Right atrium auricular region (tissue), 2 donors: ENCODE data around the gene CACNA2D1. TPM values are rescaled to one million over a fixed set of nuclear protein-coding genes. Genes with fewer than 3 reads are reported as not detected.
A peak's percentile ranks its signal among the peaks of the same experiment; 100 is the strongest.

Experiments used
- DNase-seq: peaks from one replicate; pipeline ENCODE4 v3.0.0-alpha.2; 2019; ENCODE audit warnings: low spot score
- H3K27ac ChIP-seq, 2 donors: fragments of 200-600 bp; sonication (generic); 1 replicate in 1 of 2; 2 replicates in 1 of 2; pipeline ENCODE4 v1.5.1; 2016 to 2019
- H3K27me3 ChIP-seq, 2 donors: fragments of 200-600 bp; sonication (generic); one replicate each; pipeline versions ENCODE4 v1.5.1 to v1.6.0; 2017 to 2019
- H3K36me3 ChIP-seq: fragments of 200-600 bp; sonication (generic); one replicate; pipeline ENCODE4 v1.5.1; 2016
- H3K4me1 ChIP-seq, 2 donors: fragments of 200-600 bp; sonication (generic); one replicate each; pipeline versions ENCODE4 v1.5.1 to v1.6.0; 2017 to 2019
- H3K4me3 ChIP-seq, 2 donors: fragments of 200-600 bp; sonication (generic); 1 replicate in 1 of 2; 2 replicates in 1 of 2; pipeline ENCODE4 v1.5.1; 2017 to 2019; ENCODE audit warnings: mild to moderate bottlenecking in 1 of 2, moderate library complexity in 1 of 2
- H3K9me3 ChIP-seq, 2 donors: fragments of 200-600 bp; sonication (generic); one replicate each; pipeline ENCODE4 v1.5.1; 2019
- total RNA-seq, 2 donors: library from RNA; depleted of rRNA; stranded (reverse); fragments of >200 nt; gene quantifications; one replicate each; pipeline ENCODE4 v1.1.0, GENCODE V29; 2016
- TF ChIP-seq, protein P1 (sequence below), 2 donors: fragments of 200-600 bp; sonication (generic); IDR thresholded peaks; one replicate each; pipeline ENCODE4 v1.5.1; 2019; ENCODE audit warnings: antibody characterized with exemption in 2 of 2

CACNA2D1 gene
- total RNA-seq, 2 donors from 2014 or later, result 31.5 to 54.5 TPM

DNA sequence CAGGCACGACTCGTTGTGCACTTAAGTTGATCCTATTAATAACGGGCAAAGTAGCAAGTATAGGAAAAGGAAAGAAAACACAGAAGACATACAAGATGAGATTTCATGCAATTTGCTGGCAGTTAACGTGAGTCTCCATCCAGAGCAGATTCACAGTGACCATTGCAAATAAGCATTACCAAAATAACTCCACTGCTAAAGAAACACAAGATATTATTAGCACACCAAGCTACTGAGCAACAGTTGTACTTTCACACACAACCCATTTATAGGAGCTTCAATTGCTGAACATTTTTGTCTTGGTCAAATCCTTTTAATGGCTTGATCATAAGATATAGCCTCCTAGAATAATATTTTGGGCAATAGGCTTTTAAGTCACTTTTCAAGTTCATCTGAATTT is 486.1 kb downstream of the CACNA2D1 start:
- TF ChIP-seq, protein P1, sequence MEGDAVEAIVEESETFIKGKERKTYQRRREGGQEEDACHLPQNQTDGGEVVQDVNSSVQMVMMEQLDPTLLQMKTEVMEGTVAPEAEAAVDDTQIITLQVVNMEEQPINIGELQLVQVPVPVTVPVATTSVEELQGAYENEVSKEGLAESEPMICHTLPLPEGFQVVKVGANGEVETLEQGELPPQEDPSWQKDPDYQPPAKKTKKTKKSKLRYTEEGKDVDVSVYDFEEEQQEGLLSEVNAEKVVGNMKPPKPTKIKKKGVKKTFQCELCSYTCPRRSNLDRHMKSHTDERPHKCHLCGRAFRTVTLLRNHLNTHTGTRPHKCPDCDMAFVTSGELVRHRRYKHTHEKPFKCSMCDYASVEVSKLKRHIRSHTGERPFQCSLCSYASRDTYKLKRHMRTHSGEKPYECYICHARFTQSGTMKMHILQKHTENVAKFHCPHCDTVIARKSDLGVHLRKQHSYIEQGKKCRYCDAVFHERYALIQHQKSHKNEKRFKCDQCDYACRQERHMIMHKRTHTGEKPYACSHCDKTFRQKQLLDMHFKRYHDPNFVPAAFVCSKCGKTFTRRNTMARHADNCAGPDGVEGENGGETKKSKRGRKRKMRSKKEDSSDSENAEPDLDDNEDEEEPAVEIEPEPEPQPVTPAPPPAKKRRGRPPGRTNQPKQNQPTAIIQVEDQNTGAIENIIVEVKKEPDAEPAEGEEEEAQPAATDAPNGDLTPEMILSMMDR (IDR thresholded peaks at IDR 0.05), result no peak
- H3K4me1 ChIP-seq, result peaks cover 0 to 11% of the 10 kb centered on the region in 2 donors
- no peaks in the 10 kb centered on the region for H3K36me3 ChIP-seq
- no peaks in the 10 kb centered on the region for H3K9me3 ChIP-seq
- no peak overlapping the region for H3K4me3 ChIP-seq
- H3K27me3 ChIP-seq, result no peaks in the 10 kb centered on the region
- H3K27ac ChIP-seq, result peak overlapping the region; percentile 32 to 61
- no peak for DNase-seq

- Histone ChIP-seq H3K4me3 (no peak overlapping the region), H3K4me1 (peaks cover 0 to 11% of the 10 kb centered on the region in 2 donors), H3K36me3 (no peaks in the 10 kb centered on the region), H3K27me3 (no peaks in the 10 kb centered on the region), H3K27ac (no peak overlapping the region), H3K9me3 (no peaks in the 10 kb centered on the region)
- no peak for DNase-seq
- TF ChIP-seq, protein P1 (IDR thresholded peaks at IDR 0.05), result peak; percentile 27 to 60
Observed at GRCh38 chr7:81956520-81956919, 487.1 kb downstream of the CACNA2D1 start.

DNA sequence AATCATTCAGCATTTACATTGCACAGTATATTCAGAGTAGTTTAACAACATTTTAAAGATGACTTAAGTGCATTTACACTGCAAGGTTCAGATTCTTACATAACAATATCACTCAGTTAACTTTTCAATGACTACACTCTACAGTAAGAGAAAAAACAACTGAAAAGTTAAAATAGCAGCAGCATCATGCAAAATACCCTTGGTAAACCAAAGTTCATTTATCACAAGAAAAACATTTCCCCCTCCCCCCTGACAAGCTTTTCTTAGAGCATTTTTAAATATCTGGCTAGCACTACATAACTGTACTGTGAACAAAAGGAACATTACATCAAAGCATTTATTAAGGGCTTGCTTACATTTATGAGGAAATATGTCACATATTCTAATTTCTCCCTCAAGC is 494.3 kb downstream of the CACNA2D1 start:
- TF ChIP-seq, protein P1 (IDR thresholded peaks at IDR 0.05), result no peak
- no peak overlapping the region for H3K27ac ChIP-seq

DNA sequence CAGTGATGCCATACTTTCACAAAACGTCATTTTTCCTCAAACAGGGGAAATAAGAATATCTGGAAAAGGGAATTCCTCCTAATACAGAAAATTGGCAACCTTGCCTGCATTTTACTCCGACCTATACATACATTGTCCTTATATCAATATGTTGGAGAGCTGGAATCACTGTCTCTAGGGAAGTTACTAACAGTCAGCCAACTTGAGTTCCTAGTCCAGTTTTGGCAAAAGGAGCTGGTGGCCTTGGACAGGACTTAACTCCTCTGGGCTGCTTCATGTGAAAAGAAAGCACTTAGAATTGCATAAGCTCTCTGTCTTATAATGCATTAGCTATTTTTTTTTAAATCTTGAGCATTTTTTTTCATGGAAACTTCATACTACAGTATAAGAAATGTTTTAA is 499.5 kb downstream of the CACNA2D1 start:
- DNase-seq, result no peak

More for the DNA sequence above, 494.3 kb downstream of the CACNA2D1 start:
- Histone ChIP-seq H3K4me3 (no peak overlapping the region), H3K36me3 (no peaks in the 10 kb centered on the region), H3K9me3 (no peaks in the 10 kb centered on the region), H3K4me1 (no peaks in the 10 kb centered on the region), H3K27me3 (no peaks in the 10 kb centered on the region)
- DNase-seq, result no peak

DNA sequence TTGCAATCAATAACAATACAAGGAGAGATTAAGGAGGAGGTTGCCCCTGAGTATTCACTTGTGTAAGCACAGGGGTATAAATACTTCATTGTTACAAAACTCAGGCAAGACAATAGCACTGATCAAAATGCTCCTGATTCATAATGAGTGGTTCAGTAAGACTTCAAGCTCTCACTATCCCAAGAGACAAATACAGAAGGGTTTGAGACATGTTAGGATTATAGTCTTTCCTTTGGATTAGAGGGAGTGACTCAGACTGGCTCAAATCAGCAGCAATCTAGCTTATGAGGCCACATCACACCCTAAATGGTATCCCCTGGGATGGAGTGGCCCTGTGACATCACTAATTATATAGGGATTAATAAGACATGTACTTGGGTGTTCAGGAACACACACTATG is 506.5 kb downstream of the CACNA2D1 start:
- no peaks in the 10 kb centered on the region for H3K9me3 ChIP-seq
- TF ChIP-seq, protein P1 (IDR thresholded peaks at IDR 0.05), result no peak

More for the DNA sequence above, 499.5 kb downstream of the CACNA2D1 start:
- H3K9me3 ChIP-seq, result no peaks in the 10 kb centered on the region
- TF ChIP-seq, protein P1 (IDR thresholded peaks at IDR 0.05), result no peak
- H3K27me3 ChIP-seq, result no peaks in the 10 kb centered on the region
- H3K36me3 ChIP-seq, result no peaks in the 10 kb centered on the region
- H3K27ac ChIP-seq, result no peak overlapping the region
- H3K4me1 ChIP-seq, result no peaks in the 10 kb centered on the region
- H3K4me3 ChIP-seq, result no peak overlapping the region

GRCh38 chr7:81934596-81935301 is 508.8 kb downstream of the CACNA2D1 start:
- peak overlapping the region in 1 of 2 donors; percentile 55 for H3K27ac ChIP-seq
- H3K4me1 ChIP-seq, result no peaks in the 10 kb centered on the region
- no peaks in the 10 kb centered on the region for H3K9me3 ChIP-seq
- H3K4me3 ChIP-seq, result no peak overlapping the region
- DNase-seq, result no peak
- TF ChIP-seq, protein P1 (IDR thresholded peaks at IDR 0.05), result no peak
- no peaks in the 10 kb centered on the region for H3K36me3 ChIP-seq
- H3K27me3 ChIP-seq, result no peaks in the 10 kb centered on the region

More for the DNA sequence above, 506.5 kb downstream of the CACNA2D1 start:
- Histone ChIP-seq H3K27ac (no peak overlapping the region), H3K36me3 (no peaks in the 10 kb centered on the region), H3K4me1 (no peaks in the 10 kb centered on the region), H3K27me3 (no peaks in the 10 kb centered on the region), H3K4me3 (no peak overlapping the region)
- DNase-seq, result no peak
